Prostate gland (tissue), 2 donors: ENCODE measurements around the gene BBS10. TPM values are rescaled to one million over a fixed set of nuclear protein-coding genes. Genes with fewer than 3 reads are reported as not detected.

Source experiments
- DNase-seq: peaks from one replicate; pipeline ENCODE4 v3.0.0-alpha.2; 2019; ENCODE audit warnings: low spot score
- H3K27ac ChIP-seq, 2 donors: fragments of 200-600 bp; sonication (generic); 2 replicates each; pipeline ENCODE4 v1.5.1; 2017 to 2019
- H3K27me3 ChIP-seq: fragments of 200-600 bp; sonication (generic); replicated peaks from 2 replicates; pipeline ENCODE4 v1.5.1; 2019; ENCODE audit not compliant: insufficient read depth
- H3K36me3 ChIP-seq, 2 donors: fragments of 200-600 bp; sonication (generic); 1 replicate in 1 of 2; 2 replicates in 1 of 2; pipeline versions ENCODE4 v1.5.1 to v1.8.1; 2017 to 2019
- H3K4me1 ChIP-seq: fragments of 200-600 bp; sonication (generic); replicated peaks from 2 replicates; pipeline ENCODE4 v1.5.1; 2019
- H3K4me3 ChIP-seq, 2 donors: fragments of 200-600 bp; sonication (generic); 2 replicates each; pipeline ENCODE4 v1.5.1; 2017 to 2019
- H3K9me3 ChIP-seq: fragments of 200-600 bp; sonication (generic); 2 replicates; pipeline ENCODE4 v1.5.1; 2017
- POLR2A ChIP-seq: fragments of 450-650 bp; IDR thresholded peaks from one replicate; pipeline ENCODE4 v1.6.1; 2016; ENCODE audit warnings: antibody characterized with exemption, mild to moderate bottlenecking
- POLR2AphosphoS5 ChIP-seq: sonication (generic); formaldehyde crosslinking; IDR thresholded peaks from one replicate; pipeline ENCODE4 v1.6.1; 2017; ENCODE audit warnings: antibody characterized with exemption
- WGBS: methylation state at CpG from one replicate; pipeline ENCODE4 v1.1.5; 2018; 5-methylcytosine and 5-hydroxymethylcytosine counted together
- intact Hi-C: fragments of 100-400 bp; cut with DNase I; formaldehyde crosslinking; loops from one replicate; pipeline ENCODE4 v1.14.2; 2022
- small RNA-seq, 2 donors: library from RNA; depleted of rRNA; stranded (forward); fragments of <200 nt; gene quantifications; one replicate each; pipeline ENCODE3, GENCODE V24; 2016
- total RNA-seq, 2 donors: library from RNA; depleted of rRNA; stranded (reverse); fragments of >200 nt; gene quantifications; one replicate each; pipeline ENCODE4 v1.1.0, GENCODE V29; 2016
- TF ChIP-seq, protein P1 (sequence below), 4 experiments: fragments of 200-600 bp in 2 of 4; fragments of 450-650 bp in 2 of 4; sonication (generic) in 2 of 4; IDR thresholded peaks; 1 replicate in 3 of 4; 2 replicates in 1 of 4; pipeline ENCODE4 v1.5.1; 2016 to 2019; ENCODE audit warnings: antibody characterized with exemption in 4 of 4, mild to moderate bottlenecking in 2 of 4, moderate library complexity in 2 of 4

Gene BBS10
- total RNA-seq, 2 donors from 2014 or later = 11.6 to 11.9 TPM

DNA sequence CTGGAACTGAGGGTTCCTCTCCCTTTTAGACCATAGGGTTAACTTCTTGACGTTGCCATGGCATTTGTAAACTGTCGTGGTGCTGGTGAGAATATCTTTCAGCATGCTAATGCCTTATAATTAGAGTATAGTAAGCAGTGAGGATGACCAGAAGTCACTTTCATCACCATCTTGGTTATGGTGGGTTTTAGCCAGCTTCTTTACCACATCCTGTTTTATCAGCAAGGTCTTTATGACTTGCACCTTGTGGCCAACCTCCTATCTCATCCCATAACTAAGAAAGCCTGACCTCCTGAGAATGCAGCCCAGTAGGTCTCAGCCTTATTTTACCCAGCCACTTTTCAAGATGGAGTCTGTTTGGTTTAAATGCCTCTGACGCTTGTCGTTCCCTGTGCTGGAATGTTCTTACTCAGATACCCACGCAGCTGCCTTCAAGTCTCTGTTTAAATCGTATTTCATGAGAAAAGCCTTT, 44.2 kb downstream of the BBS10 start:
- Histone ChIP-seq H3K36me3 (no peaks in the 10 kb centered on the region), H3K4me1 (no peaks in the 10 kb centered on the region), H3K27ac (no peak overlapping the region), H3K4me3 (no peak overlapping the region), H3K27me3 (no peaks in the 10 kb centered on the region), H3K9me3 (no peaks in the 10 kb centered on the region)
- 93% methylated on average over 6 of the region's 6 CpGs for WGBS
- intact Hi-C loops = no loop called here
- no peak for DNase-seq
- TF ChIP-seq, protein P1, sequence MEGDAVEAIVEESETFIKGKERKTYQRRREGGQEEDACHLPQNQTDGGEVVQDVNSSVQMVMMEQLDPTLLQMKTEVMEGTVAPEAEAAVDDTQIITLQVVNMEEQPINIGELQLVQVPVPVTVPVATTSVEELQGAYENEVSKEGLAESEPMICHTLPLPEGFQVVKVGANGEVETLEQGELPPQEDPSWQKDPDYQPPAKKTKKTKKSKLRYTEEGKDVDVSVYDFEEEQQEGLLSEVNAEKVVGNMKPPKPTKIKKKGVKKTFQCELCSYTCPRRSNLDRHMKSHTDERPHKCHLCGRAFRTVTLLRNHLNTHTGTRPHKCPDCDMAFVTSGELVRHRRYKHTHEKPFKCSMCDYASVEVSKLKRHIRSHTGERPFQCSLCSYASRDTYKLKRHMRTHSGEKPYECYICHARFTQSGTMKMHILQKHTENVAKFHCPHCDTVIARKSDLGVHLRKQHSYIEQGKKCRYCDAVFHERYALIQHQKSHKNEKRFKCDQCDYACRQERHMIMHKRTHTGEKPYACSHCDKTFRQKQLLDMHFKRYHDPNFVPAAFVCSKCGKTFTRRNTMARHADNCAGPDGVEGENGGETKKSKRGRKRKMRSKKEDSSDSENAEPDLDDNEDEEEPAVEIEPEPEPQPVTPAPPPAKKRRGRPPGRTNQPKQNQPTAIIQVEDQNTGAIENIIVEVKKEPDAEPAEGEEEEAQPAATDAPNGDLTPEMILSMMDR (IDR thresholded peaks at IDR 0.05) = no peak
- no peak for TF ChIP-seq POLR2AphosphoS5
- TF ChIP-seq POLR2A = no peak

DNA sequence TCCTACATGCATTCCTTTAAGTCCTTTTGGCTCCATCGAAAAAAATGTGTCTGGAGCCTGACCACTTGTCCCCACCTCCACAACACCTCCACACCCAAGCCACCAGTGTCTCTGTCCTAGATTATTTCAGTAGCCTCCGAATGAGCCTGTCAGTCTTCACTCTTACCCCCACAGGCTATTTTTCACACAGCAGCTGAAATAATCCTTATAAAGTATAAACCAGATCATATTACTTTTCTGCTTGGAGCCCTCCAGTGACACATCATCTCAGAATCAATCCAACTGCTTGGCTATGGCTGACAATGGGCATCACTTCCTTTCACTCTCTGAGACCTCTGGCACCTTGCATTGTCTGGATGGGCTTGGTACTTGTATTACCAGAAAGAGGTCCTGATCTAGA, 44.9 kb downstream of the BBS10 start:
- no peaks in the 10 kb centered on the region for H3K27me3 ChIP-seq
- intact Hi-C loops = no loop called here
- H3K4me1 ChIP-seq = no peaks in the 10 kb centered on the region
- no peak overlapping the region for H3K4me3 ChIP-seq
- WGBS = 77% methylated on average over 2 of the region's 2 CpGs
- no peaks in the 10 kb centered on the region for H3K9me3 ChIP-seq
- H3K36me3 ChIP-seq = no peaks in the 10 kb centered on the region
- no peak overlapping the region for H3K27ac ChIP-seq
- TF ChIP-seq, protein P1 (IDR thresholded peaks at IDR 0.05) = no peak
- TF ChIP-seq POLR2A (no peak), POLR2AphosphoS5 (no peak)
- no peak for DNase-seq

DNA sequence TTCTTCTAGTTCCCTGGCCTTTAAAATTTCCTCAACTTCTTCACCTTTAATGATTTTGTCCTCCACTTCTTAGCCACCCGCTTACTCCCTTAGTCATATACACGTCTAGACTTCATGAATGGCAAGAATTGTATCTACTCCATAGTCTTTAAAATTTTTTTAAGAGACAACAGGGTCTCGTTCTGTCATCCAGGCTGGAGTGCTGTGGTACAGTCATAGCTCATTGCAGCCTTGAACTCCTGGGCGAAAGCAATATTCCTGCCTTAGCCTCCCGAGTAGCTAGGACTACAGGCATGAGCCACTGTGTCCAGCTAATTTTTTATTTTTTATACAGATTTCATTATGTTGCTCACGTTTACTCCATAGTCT, 47.9 kb downstream of the BBS10 start:
- Histone ChIP-seq H3K27ac (no peak overlapping the region), H3K4me1 (no peaks in the 10 kb centered on the region), H3K9me3 (no peaks in the 10 kb centered on the region), H3K27me3 (no peaks in the 10 kb centered on the region), H3K36me3 (no peaks in the 10 kb centered on the region), H3K4me3 (no peak overlapping the region)
- TF ChIP-seq, protein P1 (IDR thresholded peaks at IDR 0.05) = no peak
- TF ChIP-seq POLR2AphosphoS5 (no peak), POLR2A (no peak)
- DNase-seq = no peak
- WGBS = 83% methylated on average over 6 of the region's 6 CpGs
- intact Hi-C loops = no loop called here

DNA sequence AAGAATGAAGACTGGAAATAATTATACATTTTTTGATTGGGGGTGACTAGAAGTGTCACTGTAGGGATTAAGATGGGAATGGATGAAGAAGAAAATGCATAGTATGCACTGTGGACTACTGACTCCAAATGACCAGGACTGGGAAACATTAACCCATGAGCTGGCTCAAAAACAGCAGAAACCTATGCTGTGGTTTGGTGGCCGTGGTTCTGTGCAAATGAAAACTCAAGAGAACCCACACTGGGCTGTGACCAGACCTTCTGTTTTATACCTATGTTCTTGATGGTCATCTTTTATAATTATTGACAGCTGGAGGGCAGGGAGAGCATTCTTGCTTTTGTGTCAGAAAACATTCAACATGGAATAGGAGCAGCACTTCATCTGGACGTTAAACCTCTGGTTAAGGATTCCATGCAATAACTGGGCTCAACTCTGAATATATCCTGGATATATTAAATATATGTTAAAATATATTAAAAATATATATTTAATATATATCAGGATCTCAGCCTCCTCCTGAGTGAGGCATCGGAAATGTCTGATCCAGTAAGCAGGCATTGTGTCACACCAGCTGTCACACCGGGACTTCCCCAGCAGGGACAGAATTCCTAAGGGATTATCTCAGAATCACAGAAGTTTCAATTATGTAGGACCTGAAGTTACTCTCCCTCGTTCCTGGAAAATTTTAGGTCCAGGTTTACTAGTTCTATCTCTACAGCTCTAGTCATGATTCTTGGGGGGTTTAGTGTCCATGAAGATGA, 48.5 kb downstream of the BBS10 start:
- no peak for DNase-seq
- intact Hi-C loops = no loop called here
- Histone ChIP-seq H3K4me3 (no peak overlapping the region), H3K27ac (no peak overlapping the region), H3K27me3 (no peaks in the 10 kb centered on the region), H3K4me1 (no peaks in the 10 kb centered on the region), H3K36me3 (no peaks in the 10 kb centered on the region), H3K9me3 (no peaks in the 10 kb centered on the region)
- TF ChIP-seq POLR2A (no peak), POLR2AphosphoS5 (no peak)
- TF ChIP-seq, protein P1 (IDR thresholded peaks at IDR 0.05) = no peak
- whole genome bisulfite sequencing = 62% methylated on average over 5 of the region's 5 CpGs

Small RNAs within 50 kb of the gene (small RNA-seq; reads per million reads assigned to genes)
- gene RN7SKP172 = 0 reads per million in 2 donors

Other genes with a start within 250 kb of the BBS10 start
- 10 to 100 TPM; 50.6 to 54.2 TPM for gene OSBPL8, start 211.4 kb upstream of the BBS10 start, total RNA-seq